GM21515 (cell line): ENCODE measurements around the gene KLHL11.
"Not testable (repeated sequence)": the region's sequence is repeated elsewhere in the genome, so short reads cannot be mapped to it uniquely, and the experiment has no call there.

ENCODE experiments used
- ATAC-seq: cut with Tn5 transposase; IDR thresholded peaks from one replicate; pipeline ENCODE4 v1.9.1; 2021; ENCODE audit not compliant: unreplicated experiment

The KLHL11 gene

GRCh38 chr17:41837761-41838538, 27.3 kb downstream of the KLHL11 start, which contains the start of gene KLHL10:
TSS of gene KLHL10 (plus strand) at chr17:41837825. CDS start at chr17:41837933, 108 bp downstream.
- no peak for ATAC-seq

GRCh38 chr17:41836550-41837196, 28.6 kb downstream of the KLHL11 start:
- no peak for ATAC-seq

GRCh38 chr17:41835800-41836549, 29.2 kb downstream of the KLHL11 start, which contains the start of gene NT5C3B:
TSS of gene NT5C3B (minus strand) at chr17:41836232. CDS start at chr17:41836193, 39 bp downstream.
- ATAC-seq: peak; percentile 54

GRCh38 chr17:41835214-41835799, 29.9 kb downstream of the KLHL11 start:
- ATAC-seq: peak; percentile 40

DNA sequence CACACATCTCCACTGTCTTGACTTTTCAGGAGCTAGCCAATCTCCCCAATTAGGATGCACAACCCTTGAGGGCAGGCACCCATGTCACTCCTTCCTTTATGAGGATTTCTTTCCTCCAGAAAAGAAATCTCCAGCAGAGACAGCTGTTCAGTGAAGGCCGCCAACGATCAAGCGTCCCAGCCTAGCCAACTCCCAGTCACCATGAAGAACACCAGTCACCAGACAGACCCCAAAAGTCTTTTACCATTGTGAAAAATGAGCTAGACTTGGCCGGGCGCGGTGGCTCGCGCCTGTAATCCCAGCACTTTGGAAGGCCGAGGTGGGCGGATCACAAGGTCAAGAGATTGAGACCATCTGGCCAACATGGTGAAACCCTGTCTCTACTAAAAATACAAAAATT, 35.3 kb downstream of the KLHL11 start:
- ATAC-seq: not testable (repeated sequence)

GRCh38 chr17:41825175-41825845, 39.9 kb downstream of the KLHL11 start:
- no peak for ATAC-seq

- ATAC-seq: no peak
These were observed 41.1 kb downstream of the KLHL11 start for GRCh38 chr17:41824086-41824485.

DNA sequence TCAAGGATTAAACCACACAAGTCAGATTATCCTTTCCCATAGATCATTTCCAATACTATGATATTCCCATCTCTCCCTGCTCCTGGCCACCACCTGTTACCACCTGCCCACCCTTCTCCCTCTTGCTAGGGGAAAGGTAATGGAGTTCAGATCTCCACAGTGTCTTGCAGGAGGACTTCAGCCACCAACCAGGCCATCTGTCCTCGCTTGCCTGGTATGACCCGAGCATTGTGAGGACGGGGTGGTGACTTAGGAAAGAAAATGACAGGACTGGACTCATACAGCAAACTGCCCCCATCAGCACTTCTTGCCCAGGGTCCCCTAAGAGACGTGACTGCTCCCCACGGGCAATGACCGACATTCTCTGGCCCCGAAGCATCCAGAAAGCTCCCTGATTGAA, 41.6 kb downstream of the KLHL11 start:
- no peak for ATAC-seq

DNA sequence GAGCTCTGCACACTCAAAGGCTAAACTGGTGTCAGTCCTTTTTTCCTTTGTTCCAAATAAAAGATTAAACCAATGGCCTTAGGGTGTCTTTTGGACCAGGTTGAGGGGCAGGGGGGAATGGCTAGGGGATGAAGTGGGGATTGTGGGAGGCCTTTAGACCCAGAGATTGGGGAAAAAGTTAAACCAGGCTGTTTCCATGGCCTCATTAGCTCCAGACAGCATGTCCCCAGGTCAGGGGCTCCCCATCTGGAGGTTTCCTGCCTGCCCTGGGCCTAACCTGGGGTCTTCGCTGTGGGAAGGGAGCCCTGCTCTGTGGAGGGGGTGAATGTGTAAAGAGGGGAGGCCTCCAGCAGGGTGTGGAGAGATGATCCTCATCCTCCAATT, 42.1 kb downstream of the KLHL11 start:
- ATAC-seq: no peak

DNA sequence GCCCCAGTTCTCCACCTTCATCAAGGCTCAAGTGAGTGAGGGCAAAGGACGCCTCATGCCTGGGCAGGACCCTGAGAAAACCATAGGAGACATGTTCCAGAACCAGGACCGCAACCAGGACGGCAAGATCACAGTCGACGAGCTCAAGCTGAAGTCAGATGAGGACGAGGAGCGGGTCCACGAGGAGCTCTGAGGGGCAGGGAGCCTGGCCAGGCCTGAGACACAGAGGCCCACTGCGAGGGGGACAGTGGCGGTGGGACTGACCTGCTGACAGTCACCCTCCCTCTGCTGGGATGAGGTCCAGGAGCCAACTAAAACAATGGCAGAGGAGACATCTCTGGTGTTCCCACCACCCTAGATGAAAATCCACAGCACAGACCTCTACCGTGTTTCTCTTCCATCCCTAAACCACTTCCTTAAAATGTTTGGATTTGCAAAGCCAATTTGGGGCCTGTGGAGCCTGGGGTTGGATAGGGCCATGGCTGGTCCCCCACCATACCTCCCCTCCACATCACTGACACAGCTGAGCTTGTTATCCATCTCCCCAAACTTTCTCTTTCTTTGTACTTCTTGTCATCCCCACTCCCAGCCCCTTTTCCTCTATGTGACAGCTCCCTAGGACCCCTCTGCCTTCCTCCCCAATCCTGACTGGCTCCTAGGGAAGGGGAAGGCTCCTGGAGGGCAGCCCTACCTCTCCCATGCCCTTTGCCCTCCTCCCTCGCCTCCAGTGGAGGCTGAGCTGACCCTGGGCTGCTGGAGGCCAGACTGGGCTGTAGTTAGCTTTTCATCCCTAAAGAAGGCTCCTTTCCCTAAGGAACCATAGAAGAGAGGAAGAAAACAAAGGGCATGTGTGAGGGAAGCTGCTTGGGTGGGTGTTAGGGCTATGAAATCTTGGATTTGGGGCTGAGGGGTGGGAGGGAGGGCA, 42.7 kb downstream of the KLHL11 start:
- no peak for ATAC-seq

- ATAC-seq: no peak
These were observed 43.4 kb downstream of the KLHL11 start for GRCh38 chr17:41821776-41822175.

GRCh38 chr17:41818024-41818423, 47.2 kb downstream of the KLHL11 start:
- no peak for ATAC-seq

- no peak for ATAC-seq
These were observed 48.4 kb downstream of the KLHL11 start for GRCh38 chr17:41816637-41817320.

DNA sequence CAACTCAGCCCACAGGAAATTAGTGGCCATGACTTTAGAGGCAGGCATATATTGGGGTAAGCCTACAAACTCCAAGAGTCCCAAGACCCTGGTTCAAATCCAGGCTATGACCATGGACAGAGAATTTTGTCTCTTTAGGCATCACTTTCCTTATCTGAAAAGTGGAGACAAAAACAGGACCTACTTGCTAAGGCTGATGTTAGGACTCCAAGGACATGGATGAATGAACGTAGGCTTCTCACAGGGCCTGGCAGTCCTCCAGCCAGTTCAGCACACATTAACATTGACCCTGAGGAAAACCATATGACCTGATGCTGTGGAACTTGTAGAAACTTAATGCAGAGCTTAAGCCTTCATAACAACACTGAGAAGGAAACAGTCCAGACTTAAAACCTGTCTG, 51.0 kb downstream of the KLHL11 start:
- no peak for ATAC-seq

DNA sequence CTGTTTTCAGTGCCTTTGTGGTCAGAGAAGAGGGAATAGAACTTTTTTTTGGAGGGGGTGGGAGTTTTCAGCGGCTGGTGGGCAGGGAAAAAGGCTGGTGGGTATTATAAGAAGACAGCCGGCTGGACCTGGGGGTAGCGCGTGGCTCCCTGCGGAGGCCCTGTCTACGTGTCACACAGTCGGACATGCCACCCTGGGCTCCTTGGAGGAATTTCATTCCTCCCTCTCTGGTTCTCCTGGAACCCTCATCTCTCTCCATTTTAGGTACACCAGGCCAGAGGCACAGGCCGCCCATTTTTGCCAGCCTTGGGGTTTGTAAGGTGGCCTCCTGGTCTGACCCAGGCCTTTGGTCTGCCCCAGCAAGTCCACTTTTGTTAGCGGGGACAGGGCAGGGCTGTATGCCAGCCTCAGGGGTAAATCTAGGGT, 51.5 kb downstream of the KLHL11 start:
- no peak for ATAC-seq

- no peak for ATAC-seq
These were observed 52.0 kb downstream of the KLHL11 start for GRCh38 chr17:41813152-41813680.

- ATAC-seq: no peak
These were observed 52.7 kb downstream of the KLHL11 start, which contains the start of gene FKBP10 for GRCh38 chr17:41812381-41813151. TSS of gene FKBP10 (plus strand) at chr17:41813004. CDS start at chr17:41813035, 31 bp downstream.
